ENCODE measurements around the gene TMUB1.

The TMUB1 gene

GRCh38 chr7:151087245-151088018, 4.1 kb upstream of the TMUB1 start:
- Histone ChIP-seq H3K27me3 (ENCODE audit: insufficient read depth, low read length) (no peaks in the 10 kb centered on the region), H3K79me2 (ENCODE audit: control insufficient read depth, insufficient read depth, low read length, poor library complexity) (peaks cover 29% of the 10 kb centered on the region), H2BK12ac (ENCODE audit: low read length) (no peak overlapping the region), H2AK5ac (ENCODE audit: low read length) (peak overlapping the region; percentile 52), H3K4me3 (ENCODE audit: low read depth, low read length) (peak overlapping the region; percentile 75), H3K9ac (ENCODE audit: low read length) (peak overlapping the region; percentile 78), H3K79me1 (ENCODE audit: low read length) (peaks cover 30% of the 10 kb centered on the region), H2BK120ac (ENCODE audit: insufficient read depth, low read length, poor library complexity) (peak overlapping the region; percentile 34), H3K9me3 (ENCODE audit: insufficient read depth, low read depth, low read length) (no peaks in the 10 kb centered on the region), H3K27ac (ENCODE audit: low read depth, low read length) (peak overlapping the region; percentile 3), H3K4me1 (ENCODE audit: control insufficient read depth in 1 of 2, insufficient read depth in 2 of 2, low read length in 2 of 2) (peaks cover 40 to 51% of the 10 kb centered on the region in 2 experiments), H3K14ac (ENCODE audit: low read length) (peak overlapping the region; percentile 88), H2AFZ (ENCODE audit: insufficient read depth, low read length, poor library complexity) (peak overlapping the region; percentile 8), H4K91ac (ENCODE audit: low read depth, low read length) (peak overlapping the region; percentile 41), H3K18ac (ENCODE audit: low read length) (peak overlapping the region; percentile 85), H4K8ac (ENCODE audit: low read depth, low read length) (peak overlapping the region; percentile 50), H3K36me3 (ENCODE audit: control insufficient read depth in 1 of 2, insufficient read depth in 2 of 2, low read length in 2 of 2) (peaks cover 0 to 4% of the 10 kb centered on the region in 2 experiments), H3K4me2 (ENCODE audit: low read length) (peak overlapping the region; percentile 97), H2BK5ac (ENCODE audit: low read depth, low read length, poor library complexity) (peak overlapping the region; percentile 38), H4K12ac (ENCODE audit: low read depth, low read length) (peak overlapping the region; percentile 38), H3K4ac (ENCODE audit: low read depth, low read length) (peak overlapping the region; percentile 87), H3K23ac (ENCODE audit: low read length) (no peak overlapping the region)
- peak in 1 of 2 donors; percentile 59 for DNase-seq
- no CpG with 5 or more reads among the region's 70 CpGs for WGBS (ENCODE audit: extremely low coverage, insufficient coverage, insufficient read length)

- Histone ChIP-seq H3K27ac (ENCODE audit: low read depth, low read length) (peak overlapping the region; percentile 3), H3K9ac (ENCODE audit: low read length) (peak overlapping the region; percentile 78), H3K4ac (ENCODE audit: low read depth, low read length) (peak overlapping the region; percentile 87), H3K79me2 (ENCODE audit: control insufficient read depth, insufficient read depth, low read length, poor library complexity) (peaks cover 32% of the 10 kb centered on the region), H2AFZ (ENCODE audit: insufficient read depth, low read length, poor library complexity) (peak overlapping the region; percentile 17), H4K8ac (ENCODE audit: low read depth, low read length) (peak overlapping the region; percentile 49), H2AK5ac (ENCODE audit: low read length) (peak overlapping the region; percentile 52), H3K4me1 (ENCODE audit: control insufficient read depth in 1 of 2, insufficient read depth in 2 of 2, low read length in 2 of 2) (peaks cover 46 to 57% of the 10 kb centered on the region in 2 experiments), H4K91ac (ENCODE audit: low read depth, low read length) (peak overlapping the region; percentile 41), H3K14ac (ENCODE audit: low read length) (peak overlapping the region; percentile 88), H3K79me1 (ENCODE audit: low read length) (peaks cover 33% of the 10 kb centered on the region), H3K36me3 (ENCODE audit: control insufficient read depth in 1 of 2, insufficient read depth in 2 of 2, low read length in 2 of 2) (peaks cover 0 to 4% of the 10 kb centered on the region in 2 experiments), H2BK12ac (ENCODE audit: low read length) (no peak overlapping the region), H3K9me3 (ENCODE audit: insufficient read depth, low read depth, low read length) (no peaks in the 10 kb centered on the region), H3K23ac (ENCODE audit: low read length) (no peak overlapping the region), H2BK5ac (ENCODE audit: low read depth, low read length, poor library complexity) (peak overlapping the region; percentile 38), H4K12ac (ENCODE audit: low read depth, low read length) (no peak overlapping the region), H3K4me3 (ENCODE audit: low read depth, low read length) (peak overlapping the region; percentile 75), H2BK120ac (ENCODE audit: insufficient read depth, low read length, poor library complexity) (peak overlapping the region; percentile 3), H3K27me3 (ENCODE audit: insufficient read depth, low read length) (no peaks in the 10 kb centered on the region), H3K18ac (ENCODE audit: low read length) (peak overlapping the region; percentile 85), H3K4me2 (ENCODE audit: low read length) (peak overlapping the region; percentile 97)
- no CpG with 5 or more reads among the region's 56 CpGs for WGBS (ENCODE audit: extremely low coverage, insufficient coverage, insufficient read length)
- DNase-seq = peak in 1 of 2 donors; percentile 53
Observed at GRCh38 chr7:151086802-151087244, 3.5 kb upstream of the TMUB1 start.

- Histone ChIP-seq H3K4me3 (ENCODE audit: low read depth, low read length) (peak within 1 kb of the TSS; percentile 75), H3K4ac (ENCODE audit: low read depth, low read length) (peak within 1 kb of the TSS; percentile 87), H3K4me1 (ENCODE audit: control insufficient read depth in 1 of 2, insufficient read depth in 2 of 2, low read length in 2 of 2) (peaks cover 47 to 61% of the 10 kb centered on the region in 2 experiments), H2AK5ac (ENCODE audit: low read length) (peak within 1 kb of the TSS; percentile 52), H4K8ac (ENCODE audit: low read depth, low read length) (peak within 1 kb of the TSS; percentile 72), H2BK12ac (ENCODE audit: low read length) (peak within 1 kb of the TSS; percentile 20), H3K4me2 (ENCODE audit: low read length) (peak within 1 kb of the TSS; percentile 97), H3K9me3 (ENCODE audit: insufficient read depth, low read depth, low read length) (no peaks in the 10 kb centered on the region), H4K91ac (ENCODE audit: low read depth, low read length) (peak within 1 kb of the TSS; percentile 78), H2BK120ac (ENCODE audit: insufficient read depth, low read length, poor library complexity) (peak within 1 kb of the TSS; percentile 57), H2AFZ (ENCODE audit: insufficient read depth, low read length, poor library complexity) (peak within 1 kb of the TSS; percentile 34), H3K27me3 (ENCODE audit: insufficient read depth, low read length) (no peaks in the 10 kb centered on the region), H3K23ac (ENCODE audit: low read length) (no peak within 1 kb of the TSS), H3K79me2 (ENCODE audit: control insufficient read depth, insufficient read depth, low read length, poor library complexity) (peaks cover 34% of the 10 kb centered on the region), H3K9ac (ENCODE audit: low read length) (peak within 1 kb of the TSS; percentile 78), H4K12ac (ENCODE audit: low read depth, low read length) (peak within 1 kb of the TSS; percentile 61), H3K18ac (ENCODE audit: low read length) (peak within 1 kb of the TSS; percentile 85), H2BK5ac (ENCODE audit: low read depth, low read length, poor library complexity) (peak within 1 kb of the TSS; percentile 38), H3K36me3 (ENCODE audit: control insufficient read depth in 1 of 2, insufficient read depth in 2 of 2, low read length in 2 of 2) (peaks cover 0 to 8% of the 10 kb centered on the region in 2 experiments), H3K27ac (ENCODE audit: low read depth, low read length) (peak within 1 kb of the TSS; percentile 57), H3K14ac (ENCODE audit: low read length) (peak within 1 kb of the TSS; percentile 88), H3K79me1 (ENCODE audit: low read length) (peaks cover 35% of the 10 kb centered on the region)
- WGBS (ENCODE audit: extremely low coverage, insufficient coverage, insufficient read length) = no CpG with 5 or more reads among the region's 84 CpGs
- DNase-seq = peak; percentile 89 to 92
Observed at GRCh38 chr7:151085691-151086620, 2.7 kb upstream of the TMUB1 start, which contains the start of gene AGAP3. AGAP3 (plus strand) TSS chr7:151086475; CDS start chr7:151086742, 267 bp downstream.

- H3K79me2 ChIP-seq (ENCODE audit: control insufficient read depth, insufficient read depth, low read length, poor library complexity) = peaks cover 38% of the 10 kb centered on the region
- H3K4me2 ChIP-seq (ENCODE audit: low read length) = peak overlapping the region; percentile 78
- no peaks in the 10 kb centered on the region for H3K9me3 ChIP-seq (ENCODE audit: insufficient read depth, low read depth, low read length)
- H2BK12ac ChIP-seq (ENCODE audit: low read length) = peak overlapping the region; percentile 20
- H3K27me3 ChIP-seq (ENCODE audit: insufficient read depth, low read length) = no peaks in the 10 kb centered on the region
- no peak overlapping the region for H2BK5ac ChIP-seq (ENCODE audit: low read depth, low read length, poor library complexity)
- H3K18ac ChIP-seq (ENCODE audit: low read length) = no peak overlapping the region
- no peak overlapping the region for H3K4ac ChIP-seq (ENCODE audit: low read depth, low read length)
- H3K4me1 ChIP-seq (ENCODE audit: control insufficient read depth in 1 of 2, insufficient read depth in 2 of 2, low read length in 2 of 2) = peaks cover 45 to 60% of the 10 kb centered on the region in 2 experiments
- H3K27ac ChIP-seq (ENCODE audit: low read depth, low read length) = no peak overlapping the region
- no peak overlapping the region for H3K14ac ChIP-seq (ENCODE audit: low read length)
- H2BK120ac ChIP-seq (ENCODE audit: insufficient read depth, low read length, poor library complexity) = no peak overlapping the region
- peak overlapping the region; percentile 12 for H4K91ac ChIP-seq (ENCODE audit: low read depth, low read length)
- H3K79me1 ChIP-seq (ENCODE audit: low read length) = peaks cover 39% of the 10 kb centered on the region
- H3K36me3 ChIP-seq (ENCODE audit: control insufficient read depth in 1 of 2, insufficient read depth in 2 of 2, low read length in 2 of 2) = peaks cover 0 to 8% of the 10 kb centered on the region in 2 experiments
- no peak overlapping the region for H4K12ac ChIP-seq (ENCODE audit: low read depth, low read length)
- H3K4me3 ChIP-seq (ENCODE audit: low read depth, low read length) = no peak overlapping the region
- H3K9ac ChIP-seq (ENCODE audit: low read length) = no peak overlapping the region
- peak overlapping the region; percentile 42 for H2AK5ac ChIP-seq (ENCODE audit: low read length)
- no peak overlapping the region for H2AFZ ChIP-seq (ENCODE audit: insufficient read depth, low read length, poor library complexity)
- H3K23ac ChIP-seq (ENCODE audit: low read length) = no peak overlapping the region
- no peak overlapping the region for H4K8ac ChIP-seq (ENCODE audit: low read depth, low read length)
- no CpG with 5 or more reads among the region's 5 CpGs for WGBS (ENCODE audit: extremely low coverage, insufficient coverage, insufficient read length)
- no peak for DNase-seq
Observed at GRCh38 chr7:151085329-151085690, 2.0 kb upstream of the TMUB1 start.
